ENCODE measurements around the gene ZBTB18. TPM values are rescaled to one million over a fixed set of nuclear protein-coding genes. Genes with fewer than 3 reads are reported as not detected.

The ZBTB18 gene
- polyA plus RNA-seq, 1 of the 3 experiments (the other 2 are of a cell fraction) = 19.3 TPM

GRCh38 chr1:244100276-244100675, 49.2 kb downstream of the ZBTB18 start:
- CTCF ChIA-PET = no interaction called here
- 76% methylated on average over 5 of the region's 5 CpGs for WGBS (ENCODE audit: low lambda C conversion rate)

More at GRCh38 chr1:244100276-244100675, 49.2 kb downstream of the ZBTB18 start:
- H3K79me2 ChIP-seq (ENCODE audit: insufficient read depth) = no peaks in the 10 kb centered on the region
- H3K9me3 ChIP-seq = no peaks in the 10 kb centered on the region
- no peak overlapping the region for H3K9ac ChIP-seq
- H4K20me1 ChIP-seq (ENCODE audit: insufficient read depth) = no peaks in the 10 kb centered on the region
- peaks cover 11% of the 10 kb centered on the region for H3F3A ChIP-seq (replicated peaks; ENCODE audit: insufficient read depth)
- peaks cover 12 to 20% of the 10 kb centered on the region in 2 experiments for H3K4me1 ChIP-seq (ENCODE audit: control insufficient read depth in 1 of 2, insufficient read depth in 2 of 2, low read depth in 1 of 2, low read length in 1 of 2)
- POLR2A ChIA-PET = no interaction called here
- DNase-seq = no peak
- H2AFZ ChIP-seq (ENCODE audit: low read depth) = no peak overlapping the region
- H3K4me3 ChIP-seq (ENCODE audit: low read depth in 2 of 2, low read length in 1 of 2) = no peak overlapping the region
- H3K36me3 ChIP-seq (replicated peaks in 1 of 2; ENCODE audit: control insufficient read depth in 1 of 2, insufficient read depth in 2 of 2, low read length in 1 of 2) = no peaks in the 10 kb centered on the region
- no peak for TF ChIP-seq EZH2phosphoT487 (IDR thresholded peaks at IDR 0.05; ENCODE audit: borderline replicate concordance, low read depth)
- TF ChIP-seq, protein P1, sequence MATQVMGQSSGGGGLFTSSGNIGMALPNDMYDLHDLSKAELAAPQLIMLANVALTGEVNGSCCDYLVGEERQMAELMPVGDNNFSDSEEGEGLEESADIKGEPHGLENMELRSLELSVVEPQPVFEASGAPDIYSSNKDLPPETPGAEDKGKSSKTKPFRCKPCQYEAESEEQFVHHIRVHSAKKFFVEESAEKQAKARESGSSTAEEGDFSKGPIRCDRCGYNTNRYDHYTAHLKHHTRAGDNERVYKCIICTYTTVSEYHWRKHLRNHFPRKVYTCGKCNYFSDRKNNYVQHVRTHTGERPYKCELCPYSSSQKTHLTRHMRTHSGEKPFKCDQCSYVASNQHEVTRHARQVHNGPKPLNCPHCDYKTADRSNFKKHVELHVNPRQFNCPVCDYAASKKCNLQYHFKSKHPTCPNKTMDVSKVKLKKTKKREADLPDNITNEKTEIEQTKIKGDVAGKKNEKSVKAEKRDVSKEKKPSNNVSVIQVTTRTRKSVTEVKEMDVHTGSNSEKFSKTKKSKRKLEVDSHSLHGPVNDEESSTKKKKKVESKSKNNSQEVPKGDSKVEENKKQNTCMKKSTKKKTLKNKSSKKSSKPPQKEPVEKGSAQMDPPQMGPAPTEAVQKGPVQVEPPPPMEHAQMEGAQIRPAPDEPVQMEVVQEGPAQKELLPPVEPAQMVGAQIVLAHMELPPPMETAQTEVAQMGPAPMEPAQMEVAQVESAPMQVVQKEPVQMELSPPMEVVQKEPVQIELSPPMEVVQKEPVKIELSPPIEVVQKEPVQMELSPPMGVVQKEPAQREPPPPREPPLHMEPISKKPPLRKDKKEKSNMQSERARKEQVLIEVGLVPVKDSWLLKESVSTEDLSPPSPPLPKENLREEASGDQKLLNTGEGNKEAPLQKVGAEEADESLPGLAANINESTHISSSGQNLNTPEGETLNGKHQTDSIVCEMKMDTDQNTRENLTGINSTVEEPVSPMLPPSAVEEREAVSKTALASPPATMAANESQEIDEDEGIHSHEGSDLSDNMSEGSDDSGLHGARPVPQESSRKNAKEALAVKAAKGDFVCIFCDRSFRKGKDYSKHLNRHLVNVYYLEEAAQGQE (IDR thresholded peaks at IDR 0.05; ENCODE audit: low read depth, low read length) = no peak
- no peak for TF ChIP-seq TAF1 (IDR thresholded peaks at IDR 0.05; ENCODE audit: borderline replicate concordance, low read depth, low read length)
- no peak for TF ChIP-seq TCF12 (IDR thresholded peaks at IDR 0.05)
- no peak for TF ChIP-seq ZBTB33 (IDR thresholded peaks at IDR 0.05; ENCODE audit: borderline replicate concordance, low read depth)
- no peak for TF ChIP-seq MAX (IDR thresholded peaks at IDR 0.05; ENCODE audit: low read depth)
- TF ChIP-seq RAD21 (IDR thresholded peaks at IDR 0.05; ENCODE audit: low read length) = no peak
- no peak for TF ChIP-seq RCOR1 (IDR thresholded peaks at IDR 0.05; ENCODE audit: low read length)
- no peak for TF ChIP-seq RFX5 (IDR thresholded peaks at IDR 0.05; ENCODE audit: low read length)
- TF ChIP-seq CHD2 (IDR thresholded peaks at IDR 0.05; ENCODE audit: low read length, partially characterized antibody) = no peak
- TF ChIP-seq RXRA (IDR thresholded peaks at IDR 0.05; ENCODE audit: borderline replicate concordance, low read depth) = no peak
- no peaks in the 10 kb centered on the region for H3K27me3 ChIP-seq (ENCODE audit: insufficient read depth)
- no peak overlapping the region for H3K4me2 ChIP-seq
- H3K27ac ChIP-seq (ENCODE audit: low read depth in 2 of 2, low read length in 1 of 2) = no peak overlapping the region
- H3K9me2 ChIP-seq = no peaks in the 10 kb centered on the region

Measured in SK-N-SH (cell line).